Choroid plexus epithelial cell (primary cell): ENCODE results near the gene NDUFAF8.

Source experiments
- DNase-seq: peaks from one replicate; pipeline ENCODE4 v3.0.0-alpha.2; 2010; ENCODE audit warnings: low read depth
- H3K4me3 ChIP-seq: 2 replicates; pipeline ENCODE4 v1.5.1; 2011; ENCODE audit warnings: low read depth, mild to moderate bottlenecking, control low read depth, low read length, moderate library complexity
- TF ChIP-seq, protein P1 (sequence below): conservative IDR thresholded peaks from 2 replicates; pipeline ENCODE4 v1.5.1; 2011; ENCODE audit warnings: low read depth, mild to moderate bottlenecking, control low read depth, inconsistent platforms, low read length, moderate library complexity

The NDUFAF8 gene

GRCh38 chr17:81277421-81277820, 38.3 kb downstream of the NDUFAF8 start:
- no peak for DNase-seq
- TF ChIP-seq, protein P1, sequence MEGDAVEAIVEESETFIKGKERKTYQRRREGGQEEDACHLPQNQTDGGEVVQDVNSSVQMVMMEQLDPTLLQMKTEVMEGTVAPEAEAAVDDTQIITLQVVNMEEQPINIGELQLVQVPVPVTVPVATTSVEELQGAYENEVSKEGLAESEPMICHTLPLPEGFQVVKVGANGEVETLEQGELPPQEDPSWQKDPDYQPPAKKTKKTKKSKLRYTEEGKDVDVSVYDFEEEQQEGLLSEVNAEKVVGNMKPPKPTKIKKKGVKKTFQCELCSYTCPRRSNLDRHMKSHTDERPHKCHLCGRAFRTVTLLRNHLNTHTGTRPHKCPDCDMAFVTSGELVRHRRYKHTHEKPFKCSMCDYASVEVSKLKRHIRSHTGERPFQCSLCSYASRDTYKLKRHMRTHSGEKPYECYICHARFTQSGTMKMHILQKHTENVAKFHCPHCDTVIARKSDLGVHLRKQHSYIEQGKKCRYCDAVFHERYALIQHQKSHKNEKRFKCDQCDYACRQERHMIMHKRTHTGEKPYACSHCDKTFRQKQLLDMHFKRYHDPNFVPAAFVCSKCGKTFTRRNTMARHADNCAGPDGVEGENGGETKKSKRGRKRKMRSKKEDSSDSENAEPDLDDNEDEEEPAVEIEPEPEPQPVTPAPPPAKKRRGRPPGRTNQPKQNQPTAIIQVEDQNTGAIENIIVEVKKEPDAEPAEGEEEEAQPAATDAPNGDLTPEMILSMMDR, result no peak
- no peak overlapping the region for H3K4me3 ChIP-seq

- no peak overlapping the region for H3K4me3 ChIP-seq
- TF ChIP-seq, protein P1, result no peak
- no peak for DNase-seq
These were observed 39.0 kb downstream of the NDUFAF8 start for GRCh38 chr17:81277946-81278693.

DNA sequence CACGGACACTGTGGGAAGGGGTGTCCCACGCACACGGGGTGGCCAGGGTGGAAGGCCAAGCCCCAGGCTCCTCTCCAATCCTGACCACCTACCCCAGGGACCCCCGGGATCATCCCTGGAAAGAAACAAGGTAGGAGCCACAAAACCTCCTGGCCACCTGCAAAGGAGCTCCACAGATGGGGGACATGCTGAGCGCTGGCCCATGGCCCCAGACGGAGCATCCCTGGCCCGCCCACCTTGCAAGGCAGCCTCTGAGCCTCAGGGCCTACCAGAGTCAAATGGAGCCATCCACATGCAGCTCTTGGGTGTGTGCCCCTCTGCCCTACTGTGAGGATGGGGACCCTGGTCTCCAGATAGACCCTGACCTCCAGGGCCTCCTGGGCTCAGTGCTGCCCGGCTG, 39.7 kb downstream of the NDUFAF8 start:
- H3K4me3 ChIP-seq, result no peak overlapping the region
- DNase-seq, result no peak

GRCh38 chr17:81279278-81280275, 40.5 kb downstream of the NDUFAF8 start:
- DNase-seq, result no peak
- TF ChIP-seq, protein P1, result no peak
- no peak overlapping the region for H3K4me3 ChIP-seq

More for the DNA sequence above, 39.7 kb downstream of the NDUFAF8 start:
- TF ChIP-seq, protein P1, result no peak

DNA sequence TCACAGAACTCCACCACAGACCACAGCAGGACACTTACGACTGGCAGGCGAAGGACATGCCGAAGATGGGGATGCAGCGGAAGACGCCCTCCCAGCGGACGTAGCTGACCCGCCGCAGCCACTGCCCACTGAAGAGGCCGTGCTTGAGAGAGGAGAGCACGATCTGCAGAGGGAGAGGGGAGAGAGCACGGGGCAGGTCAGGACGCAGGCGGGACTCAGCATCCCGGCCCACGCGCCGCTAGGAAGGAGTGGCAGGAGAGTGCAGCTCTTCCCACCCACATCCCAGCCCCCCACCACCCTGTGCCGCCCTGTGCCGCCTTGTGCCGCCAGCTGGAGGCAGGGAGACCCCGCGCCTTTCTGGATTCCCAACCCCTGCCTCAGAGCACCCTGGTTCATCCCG, 41.5 kb downstream of the NDUFAF8 start:
- TF ChIP-seq, protein P1, result no peak
- no peak overlapping the region for H3K4me3 ChIP-seq
- no peak for DNase-seq

GRCh38 chr17:81282141-81282540, 43.0 kb downstream of the NDUFAF8 start:
- no peak for DNase-seq
- H3K4me3 ChIP-seq, result no peak overlapping the region
- TF ChIP-seq, protein P1, result no peak
